WTC11 (cell line): ENCODE measurements around the gene TUBB1.

ENCODE experiments used
- AR ChIP-seq: fragments of 250-450 bp; sonication (Bioruptor Pico); IDR thresholded peaks from 2 replicates; pipeline ENCODE4 v1.9.0; 2021; ENCODE audit warnings: mild to moderate bottlenecking
- CTCF ChIP-seq: fragments of 200-600 bp; IDR thresholded peaks from 2 replicates; pipeline ENCODE4 v1.8.0; 2022; ENCODE audit warnings: antibody characterized with exemption
- ESRRA ChIP-seq: sonication (generic); formaldehyde crosslinking; IDR thresholded peaks from 2 replicates; pipeline ENCODE4 v1.8.1; 2022; ENCODE audit warnings: mild to moderate bottlenecking, missing genetic modification reagents, borderline replicate concordance
- HMGXB4 ChIP-seq: sonication (generic); formaldehyde crosslinking; IDR thresholded peaks from 2 replicates; pipeline ENCODE4 v1.8.1; 2023; ENCODE audit warnings: mild to moderate bottlenecking, moderate library complexity, missing genetic modification reagents
- NFATC4 ChIP-seq: fragments of 250-450 bp; sonication (Bioruptor Pico); IDR thresholded peaks from 2 replicates; pipeline ENCODE4 v1.9.0; 2021; ENCODE audit warnings: mild to moderate bottlenecking
- ZNF263 ChIP-seq: sonication (generic); formaldehyde crosslinking; IDR thresholded peaks from 2 replicates; pipeline ENCODE4 v1.8.1; 2022; ENCODE audit warnings: low read depth, mild to moderate bottlenecking, moderate library complexity, missing genetic modification reagents
- TF ChIP-seq, protein P1 (sequence below): sonication (generic); formaldehyde crosslinking; IDR thresholded peaks from 2 replicates; pipeline ENCODE4 v1.8.1; 2022; ENCODE audit warnings: low read depth, missing genetic modification reagents, borderline replicate concordance
- TF ChIP-seq, protein P2 (sequence below): sonication (generic); formaldehyde crosslinking; IDR thresholded peaks from 2 replicates; pipeline ENCODE4 v1.8.1; 2023; ENCODE audit warnings: mild to moderate bottlenecking, missing genetic modification reagents, moderate library complexity

DNA sequence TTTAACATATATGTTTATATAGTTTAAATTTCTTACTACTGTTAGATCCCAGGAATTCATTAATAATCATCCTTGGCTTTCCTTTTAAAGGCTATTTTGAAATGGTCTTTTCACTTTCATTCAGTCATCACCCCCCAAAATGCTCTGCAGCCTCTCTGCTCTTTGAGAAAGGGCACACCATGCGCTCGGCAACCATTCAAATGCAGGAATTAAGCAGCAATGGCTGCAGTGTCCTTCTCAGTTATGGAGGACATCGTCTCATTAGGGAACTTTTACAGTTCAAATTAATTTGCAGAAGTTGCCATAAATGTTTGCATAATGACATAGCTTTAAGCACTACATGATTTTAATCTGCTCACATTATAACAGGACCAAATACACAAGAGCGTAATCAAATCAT is 6.3 kb downstream of the TUBB1 start:
- TF ChIP-seq CTCF (no peak), ESRRA (CRISPR knock-in tag) (no peak), ZNF263 (CRISPR knock-in tag) (no peak), AR (CRISPR knock-in tag) (no peak), HMGXB4 (CRISPR knock-in tag) (no peak), NFATC4 (CRISPR knock-in tag) (no peak)
- TF ChIP-seq, protein P1, sequence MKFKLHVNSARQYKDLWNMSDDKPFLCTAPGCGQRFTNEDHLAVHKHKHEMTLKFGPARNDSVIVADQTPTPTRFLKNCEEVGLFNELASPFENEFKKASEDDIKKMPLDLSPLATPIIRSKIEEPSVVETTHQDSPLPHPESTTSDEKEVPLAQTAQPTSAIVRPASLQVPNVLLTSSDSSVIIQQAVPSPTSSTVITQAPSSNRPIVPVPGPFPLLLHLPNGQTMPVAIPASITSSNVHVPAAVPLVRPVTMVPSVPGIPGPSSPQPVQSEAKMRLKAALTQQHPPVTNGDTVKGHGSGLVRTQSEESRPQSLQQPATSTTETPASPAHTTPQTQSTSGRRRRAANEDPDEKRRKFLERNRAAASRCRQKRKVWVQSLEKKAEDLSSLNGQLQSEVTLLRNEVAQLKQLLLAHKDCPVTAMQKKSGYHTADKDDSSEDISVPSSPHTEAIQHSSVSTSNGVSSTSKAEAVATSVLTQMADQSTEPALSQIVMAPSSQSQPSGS (CRISPR knock-in tag), result no peak
- TF ChIP-seq, protein P2, sequence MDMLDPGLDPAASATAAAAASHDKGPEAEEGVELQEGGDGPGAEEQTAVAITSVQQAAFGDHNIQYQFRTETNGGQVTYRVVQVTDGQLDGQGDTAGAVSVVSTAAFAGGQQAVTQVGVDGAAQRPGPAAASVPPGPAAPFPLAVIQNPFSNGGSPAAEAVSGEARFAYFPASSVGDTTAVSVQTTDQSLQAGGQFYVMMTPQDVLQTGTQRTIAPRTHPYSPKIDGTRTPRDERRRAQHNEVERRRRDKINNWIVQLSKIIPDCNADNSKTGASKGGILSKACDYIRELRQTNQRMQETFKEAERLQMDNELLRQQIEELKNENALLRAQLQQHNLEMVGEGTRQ (CRISPR knock-in tag), result no peak
